ENCODE data around the gene ATP11A. TPM values are rescaled to one million over a fixed set of nuclear protein-coding genes. Genes with fewer than 3 reads are reported as not detected.

Gene ATP11A
- 10 to 100 TPM; 24.3 to 57.4 (median 33.1) TPM for total RNA-seq
- long read RNA-seq, partial matches to known transcripts, result 0 of 3 reads
- long read RNA-seq, other reads (novel, unspliced or antisense), result 3 of 3 reads

- TF ChIP-seq POLR2A (IDR thresholded peaks at IDR 0.05) (peak; percentile 99), CTCF (IDR thresholded peaks at IDR 0.05) (no peak)
- Histone ChIP-seq H3K4me1 (peaks cover 0 to 40% (median 6%) of the 10 kb centered on the region in 4 donors), H3K9me3 (no peaks in the 10 kb centered on the region), H3K27ac (peak within 1 kb of the TSS; percentile 91 to 94 (median 94)), H3K36me3 (no peaks in the 10 kb centered on the region), H3K4me3 (peak within 1 kb of the TSS; percentile 81 to 90 (median 84)), H3K27me3 (no peaks in the 10 kb centered on the region)
- intact Hi-C loops (cut with DNase I), result no loop called here
- DNase-seq (peak; percentile 95 to 97 (median 96)), ATAC-seq (peak; percentile 74 to 91 (median 84))
- WGBS (ENCODE audit: insufficient coverage, low coverage, low lambda C conversion rate, missing lambda C conversion rate), result 0% methylated on average over 3 of the region's 95 CpGs
Observed at GRCh38 chr13:112689303-112690245, at the start of gene ATP11A. TSS of gene ATP11A (plus strand) at chr13:112690038. CDS start at chr13:112690417, 379 bp downstream.

GRCh38 chr13:112641456-112642089 lies 48.3 kb upstream of the ATP11A start:
- intact Hi-C loops (cut with DNase I), result loop anchor here (10.0 kb wide), 1 partner anchor 233 kb away; no protein-coding TSS in a partner anchor
- no peaks in the 10 kb centered on the region for H3K36me3 ChIP-seq
- WGBS (ENCODE audit: insufficient coverage, low coverage, low lambda C conversion rate, missing lambda C conversion rate), result 85% methylated on average over 16 of the region's 19 CpGs
- DNase-seq (peak in 1 of 3 donors; percentile 14), ATAC-seq (no peak)
- no peaks in the 10 kb centered on the region for H3K27me3 ChIP-seq
- no peak for TF ChIP-seq CTCF (IDR thresholded peaks at IDR 0.05)
- TF ChIP-seq POLR2A (IDR thresholded peaks at IDR 0.05), result no peak
- peaks cover 0 to 8% (median 4%) of the 10 kb centered on the region in 4 donors for H3K4me1 ChIP-seq
- no peak overlapping the region for H3K4me3 ChIP-seq
- no peaks in the 10 kb centered on the region for H3K9me3 ChIP-seq
- no peak overlapping the region for H3K27ac ChIP-seq

GRCh38 chr13:112642090-112642460 lies 47.8 kb upstream of the ATP11A start:
- WGBS (ENCODE audit: insufficient coverage, low coverage, low lambda C conversion rate, missing lambda C conversion rate), result no CpG with 5 or more reads among the region's 13 CpGs
- Histone ChIP-seq H3K9me3 (no peaks in the 10 kb centered on the region), H3K36me3 (no peaks in the 10 kb centered on the region), H3K27ac (no peak overlapping the region), H3K4me3 (no peak overlapping the region), H3K4me1 (peaks cover 0 to 8% (median 4%) of the 10 kb centered on the region in 4 donors), H3K27me3 (no peaks in the 10 kb centered on the region)
- DNase-seq (peak in 1 of 3 donors; percentile 38), ATAC-seq (no peak)
- intact Hi-C loops (cut with DNase I), result loop anchor here (10.0 kb wide), 1 partner anchor 233 kb away; no protein-coding TSS in a partner anchor
- no peak for TF ChIP-seq POLR2A (IDR thresholded peaks at IDR 0.05)

GRCh38 chr13:112643759-112644459 lies 45.9 kb upstream of the ATP11A start:
- no peaks in the 10 kb centered on the region for H3K36me3 ChIP-seq
- no peaks in the 10 kb centered on the region for H3K9me3 ChIP-seq
- intact Hi-C loops (cut with DNase I), result loop anchor here (10.0 kb wide), 1 partner anchor 231 kb away; no protein-coding TSS in a partner anchor
- peaks cover 0 to 8% (median 4%) of the 10 kb centered on the region in 4 donors for H3K4me1 ChIP-seq
- peak; percentile 59 to 88 (median 80) for ATAC-seq
- H3K27ac ChIP-seq, result no peak overlapping the region
- TF ChIP-seq CTCF (IDR thresholded peaks at IDR 0.05) (no peak), POLR2A (IDR thresholded peaks at IDR 0.05) (no peak)
- H3K4me3 ChIP-seq, result no peak overlapping the region
- H3K27me3 ChIP-seq, result no peaks in the 10 kb centered on the region
- WGBS (ENCODE audit: insufficient coverage, low coverage, low lambda C conversion rate, missing lambda C conversion rate), result 96% methylated on average over 3 of the region's 9 CpGs
- DNase-seq, result peak; percentile 73 to 78 (median 74)
